Amniotic stem cell (primary cell): Measurements from ENCODE around the gene POLRMT.
"Not testable (repeated sequence)": the region's sequence is repeated elsewhere in the genome, so short reads cannot be mapped to it uniquely, and the experiment has no call there.

Experiments used
- DNase-seq: peaks from one replicate; lab custom pipeline; 2025; lab: John Stamatoyannopoulos, UW

Gene POLRMT

DNA sequence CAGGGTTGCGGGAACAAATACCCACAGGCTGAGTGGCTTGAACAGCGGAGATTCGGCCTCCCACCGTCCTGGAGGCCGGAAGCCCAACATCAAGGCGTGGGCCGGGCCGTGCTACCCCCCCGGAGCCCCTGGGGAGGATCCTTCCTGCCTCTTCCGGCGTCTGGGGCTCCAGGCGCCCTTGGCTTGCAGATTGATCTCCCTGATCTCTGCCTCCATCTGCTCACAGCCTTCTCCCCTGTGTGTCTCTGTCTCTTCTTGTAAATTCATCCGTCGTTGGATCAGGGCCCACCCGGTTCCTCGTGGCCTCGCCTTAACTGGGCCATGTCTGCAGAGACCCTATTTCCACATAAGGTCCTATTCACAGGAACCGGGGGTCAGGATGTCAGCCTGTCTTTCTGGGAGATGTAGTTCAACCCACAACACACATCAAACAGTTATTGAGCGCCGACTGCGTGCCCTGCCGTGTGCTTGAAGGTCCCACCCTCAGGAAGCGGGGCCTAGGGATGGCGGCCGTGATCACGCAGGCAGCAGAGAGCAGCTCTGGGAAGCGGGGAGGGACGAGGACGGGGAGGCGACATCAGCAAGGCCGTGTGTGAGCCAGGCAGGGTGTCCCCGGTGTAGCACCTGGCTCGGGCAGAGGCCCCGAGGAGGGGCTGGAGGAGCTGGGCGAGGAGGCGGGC, 22.4 kb downstream of the POLRMT start:
- no peak for DNase-seq

DNA sequence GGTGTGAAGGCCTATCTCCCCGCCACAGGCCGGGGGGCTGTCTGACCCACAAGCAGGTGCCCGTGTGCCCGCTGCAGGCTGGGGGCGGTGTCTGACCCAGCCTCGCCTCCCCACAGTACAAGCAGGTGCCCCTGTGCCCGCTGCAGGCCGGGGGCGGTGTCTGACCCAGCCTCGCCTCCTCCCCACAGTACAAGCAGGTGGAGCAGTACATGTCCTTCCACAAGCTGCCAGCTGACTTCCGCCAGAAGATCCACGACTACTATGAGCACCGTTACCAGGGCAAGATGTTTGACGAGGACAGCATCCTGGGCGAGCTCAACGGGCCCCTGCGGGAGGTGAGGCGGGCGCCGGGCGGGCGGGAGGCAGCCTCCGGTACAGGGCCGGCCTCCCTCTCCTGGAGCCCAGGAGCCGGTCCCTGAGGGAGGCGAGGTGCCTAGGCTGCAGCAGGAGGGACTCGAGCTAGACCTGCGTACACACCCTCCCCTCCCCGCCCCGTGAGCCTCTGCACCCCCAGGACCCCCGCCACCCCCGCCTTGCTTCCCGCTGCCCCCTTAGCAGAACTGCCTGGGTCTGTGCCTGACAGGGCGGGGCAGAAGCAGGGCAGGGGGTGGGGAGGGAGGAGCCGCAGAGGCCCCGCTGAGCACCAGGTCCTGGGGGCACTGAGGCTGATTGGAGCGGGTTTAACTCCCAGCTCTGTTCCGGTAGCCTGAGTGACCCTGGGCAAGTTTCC, 23.1 kb downstream of the POLRMT start:
- no peak for DNase-seq

DNA sequence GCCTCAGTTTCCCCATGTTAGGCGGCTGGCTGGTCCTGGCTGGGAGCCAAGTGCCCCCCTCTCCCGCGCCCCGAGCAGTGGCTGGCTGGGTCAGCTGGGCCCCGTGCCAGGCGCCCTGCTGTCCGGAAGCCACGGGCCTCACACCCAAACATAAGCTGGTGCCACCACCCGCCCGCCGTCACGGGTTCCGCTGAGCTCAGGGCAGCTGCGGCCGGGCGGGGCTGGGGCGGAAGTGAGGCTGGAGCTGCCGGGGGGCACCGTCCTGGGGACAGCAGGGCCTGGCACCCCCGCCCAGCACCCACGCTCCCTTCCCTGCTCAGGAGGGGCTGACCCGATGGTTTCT, 24.4 kb downstream of the POLRMT start:
- no peak for DNase-seq

DNA sequence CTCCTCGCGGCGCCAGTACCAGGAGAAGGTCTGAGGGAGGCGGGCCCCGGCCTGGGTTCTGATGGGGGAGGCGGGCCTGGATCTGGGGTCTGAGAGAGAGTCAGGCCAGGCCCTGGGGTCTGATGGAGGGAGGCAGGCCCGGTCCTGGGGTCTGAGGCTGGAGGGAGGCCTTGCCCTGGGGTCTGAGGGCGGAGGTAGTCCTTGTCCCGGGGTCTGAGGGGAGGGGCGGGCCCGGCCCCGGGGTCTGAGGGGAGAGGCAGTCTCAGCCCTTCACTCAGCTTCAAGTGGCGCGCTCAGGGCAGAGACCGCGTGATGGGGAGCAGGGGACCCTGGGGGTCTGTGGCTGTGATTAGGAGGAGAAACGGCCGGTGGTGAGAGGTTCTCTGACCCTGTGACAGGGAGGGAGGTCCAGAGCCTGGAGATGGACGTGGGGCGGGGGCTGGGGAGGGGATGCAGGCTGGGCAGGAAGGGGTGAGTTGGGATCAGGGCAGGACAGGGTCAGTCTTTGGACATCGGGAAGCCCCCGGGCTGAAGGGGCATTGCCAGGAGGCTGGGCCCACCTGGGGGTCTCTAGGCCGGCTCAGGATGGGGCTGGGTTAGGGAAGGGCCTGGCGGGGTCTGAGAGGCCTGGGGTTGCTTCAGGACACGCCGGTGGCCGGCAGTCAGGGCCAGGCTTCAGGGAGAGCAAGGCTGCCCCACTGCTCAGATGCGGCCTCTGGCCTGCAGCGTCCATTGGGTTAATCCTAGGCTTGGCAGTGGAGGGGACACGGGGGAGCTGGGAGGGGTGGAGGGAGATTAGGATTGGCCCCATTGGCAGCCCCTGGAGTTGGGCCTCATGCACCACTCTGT, 25.0 kb downstream of the POLRMT start:
- no peak for DNase-seq

DNA sequence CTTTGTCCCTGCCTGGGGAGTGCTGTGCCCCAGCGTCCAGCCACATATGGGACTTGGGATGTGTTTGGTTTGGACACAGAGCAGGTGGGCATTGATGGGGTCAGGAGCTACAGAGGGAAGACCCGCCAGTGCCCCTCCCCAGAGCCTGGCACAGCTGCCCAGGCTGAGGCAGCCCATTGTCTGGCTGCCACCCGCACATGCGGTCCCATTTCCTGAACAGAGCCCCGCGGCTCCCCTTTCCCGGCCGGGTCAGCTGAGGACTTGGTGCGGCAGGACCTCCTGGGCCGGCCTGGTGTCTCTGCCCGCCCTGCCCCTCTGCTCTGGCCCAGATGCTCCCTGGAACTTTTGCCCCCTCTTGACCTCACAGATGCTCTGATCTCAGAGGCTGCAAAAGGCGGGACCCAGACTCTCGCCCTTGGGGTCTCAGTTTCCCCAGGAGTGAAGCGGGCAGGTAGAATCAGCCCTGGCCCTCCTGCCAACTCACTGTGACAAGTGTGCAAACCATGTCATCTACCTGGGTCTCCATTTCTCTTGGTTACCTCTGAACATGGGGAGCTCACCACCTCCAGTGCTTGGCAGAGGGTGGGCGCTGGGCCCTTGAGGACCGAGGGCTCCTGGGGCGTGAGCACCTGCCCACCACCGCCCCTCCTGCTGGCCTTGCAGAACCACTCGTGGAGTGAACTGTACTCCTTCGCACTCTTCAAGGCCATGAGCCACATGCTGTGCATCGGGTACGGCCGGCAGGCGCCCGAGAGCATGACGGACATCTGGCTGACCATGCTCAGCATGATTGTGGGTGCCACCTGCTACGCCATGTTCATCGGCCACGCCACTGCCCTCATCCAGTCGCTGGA, 25.8 kb downstream of the POLRMT start:
- no peak for DNase-seq

DNA sequence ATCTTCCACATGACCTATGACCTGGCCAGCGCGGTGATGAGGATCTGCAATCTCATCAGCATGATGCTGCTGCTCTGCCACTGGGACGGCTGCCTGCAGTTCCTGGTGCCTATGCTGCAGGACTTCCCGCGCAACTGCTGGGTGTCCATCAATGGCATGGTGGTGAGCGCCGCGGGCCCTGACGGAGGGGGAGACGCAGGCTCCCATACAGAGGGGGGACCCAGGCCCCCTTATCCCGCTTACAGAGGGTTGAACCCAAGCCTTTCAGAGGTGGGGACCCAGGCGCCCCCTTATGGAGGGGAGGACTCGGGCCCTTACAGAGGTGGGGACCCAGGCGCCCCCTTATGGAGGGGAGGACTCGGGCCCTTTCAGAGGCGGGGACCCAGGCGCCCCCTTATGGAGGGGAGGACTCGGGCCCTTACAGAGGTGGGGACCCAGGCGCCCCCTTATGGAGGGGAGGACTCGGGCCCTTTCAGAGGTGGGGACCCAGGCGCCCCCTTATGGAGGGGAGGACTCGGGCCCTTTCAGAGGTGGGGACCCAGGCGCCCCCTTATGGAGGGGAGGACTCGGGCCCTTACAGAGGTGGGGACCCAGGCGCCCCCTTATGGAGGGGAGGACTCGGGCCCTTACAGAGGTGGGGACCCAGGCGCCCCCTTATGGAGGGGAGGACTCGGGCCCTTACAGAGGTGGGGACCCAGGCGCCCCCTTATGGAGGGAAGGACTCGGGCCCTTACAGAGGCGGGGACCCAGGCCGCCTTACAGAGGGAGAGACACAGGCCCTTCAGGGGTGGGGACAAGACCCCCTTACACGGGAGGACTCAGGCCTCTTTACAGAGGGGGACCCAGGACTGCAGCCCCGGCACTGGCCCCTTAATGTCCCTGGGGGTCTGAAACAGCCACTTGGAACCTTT, 28.0 kb downstream of the POLRMT start:
- DNase-seq: not testable (repeated sequence)

DNA sequence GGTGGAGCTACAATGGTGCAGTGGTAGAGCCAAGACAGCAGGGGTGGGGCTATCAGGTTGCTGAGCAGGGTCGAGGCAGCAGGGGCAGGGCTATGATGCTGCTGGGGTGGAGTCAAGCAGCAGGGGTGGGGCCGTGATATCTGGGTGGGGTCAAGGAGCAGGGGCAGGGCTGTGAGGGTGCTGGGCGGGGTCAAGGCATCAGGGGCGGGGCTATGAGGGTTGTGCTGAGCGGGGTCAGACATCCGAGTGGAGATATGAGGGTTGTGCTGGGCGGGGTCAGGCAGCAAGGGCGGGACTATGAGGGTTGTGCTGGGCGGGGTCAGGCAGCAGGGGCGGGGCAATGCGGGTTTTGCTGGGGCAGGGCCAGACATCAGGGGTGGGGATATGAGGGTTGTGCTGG, 29.0 kb downstream of the POLRMT start:
- no peak for DNase-seq

DNA sequence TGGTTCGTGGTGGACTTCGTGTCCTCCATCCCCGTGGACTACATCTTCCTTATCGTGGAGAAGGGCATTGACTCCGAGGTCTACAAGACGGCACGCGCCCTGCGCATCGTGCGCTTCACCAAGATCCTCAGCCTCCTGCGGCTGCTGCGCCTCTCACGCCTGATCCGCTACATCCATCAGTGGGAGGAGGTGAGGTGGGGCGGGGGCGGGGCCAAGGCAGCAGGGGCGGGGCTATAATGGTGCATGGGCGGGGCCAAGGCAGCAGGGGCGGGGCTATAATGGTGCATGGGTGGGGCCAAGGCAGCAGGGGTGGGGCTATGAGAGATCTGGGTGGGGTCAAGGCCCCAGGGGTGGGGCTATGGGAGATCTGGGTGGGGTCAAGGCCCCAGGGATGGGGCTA, 29.6 kb downstream of the POLRMT start:
- not testable (repeated sequence) for DNase-seq

DNA sequence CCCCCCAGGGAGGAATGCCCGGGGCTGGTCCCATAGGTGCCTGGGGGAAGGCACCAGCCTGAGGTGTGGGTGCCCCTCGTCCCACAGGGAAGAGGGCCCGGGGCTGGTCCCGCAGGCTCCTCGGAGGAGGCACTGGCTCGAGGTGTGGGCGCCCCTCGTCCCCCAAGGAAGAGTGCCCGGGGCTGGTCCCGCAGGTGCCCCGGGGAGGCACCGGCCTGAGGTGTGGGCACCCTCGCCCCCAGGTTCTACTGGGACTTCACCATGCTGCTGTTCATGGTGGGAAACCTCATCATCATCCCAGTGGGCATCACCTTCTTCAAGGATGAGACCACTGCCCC, 30.1 kb downstream of the POLRMT start:
- DNase-seq: not testable (repeated sequence)

DNA sequence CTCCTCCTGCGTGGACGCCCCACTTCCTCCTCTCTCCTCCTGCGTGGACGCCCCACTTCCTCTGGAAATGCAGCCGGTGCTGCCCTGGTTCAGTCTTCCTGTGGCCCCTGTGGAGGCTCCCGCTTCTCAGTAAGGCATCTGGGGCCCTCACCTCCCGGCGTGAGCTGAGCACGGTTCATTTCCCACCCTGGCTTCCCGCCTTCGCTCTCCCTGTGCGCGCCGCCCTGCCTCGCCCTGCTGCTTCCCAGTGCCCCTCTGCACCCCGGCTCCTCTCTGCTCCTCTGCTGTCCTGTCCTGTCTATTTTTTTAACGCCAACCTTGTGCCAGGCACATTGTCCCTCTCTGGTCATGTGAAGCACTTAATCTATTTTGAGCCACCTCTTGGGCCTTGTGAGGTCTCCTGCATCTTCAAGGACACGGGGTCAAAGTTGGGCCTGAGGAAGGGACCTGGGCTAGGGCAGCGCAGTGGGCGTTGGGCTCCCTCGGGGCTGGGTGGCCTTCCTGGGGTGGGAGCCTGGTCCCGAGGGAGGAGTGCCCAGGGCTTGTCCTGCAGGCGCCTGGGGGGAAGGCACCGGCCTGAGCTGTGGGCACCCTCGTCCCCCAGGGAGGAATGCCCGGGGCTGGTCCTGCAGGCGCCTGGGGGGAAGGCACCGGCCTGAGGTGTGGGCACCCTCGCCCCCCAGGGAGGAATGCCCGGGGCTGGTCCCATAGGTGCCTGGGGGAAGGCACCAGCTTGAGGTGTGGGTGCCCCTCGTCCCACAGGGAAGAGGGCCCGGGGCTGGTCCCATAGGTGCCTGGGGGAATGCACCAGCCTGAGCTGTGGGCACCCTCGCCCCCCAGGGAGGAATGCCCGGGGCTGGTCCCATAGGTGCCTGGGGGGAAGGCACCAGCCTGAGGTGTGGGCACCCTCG, 30.7 kb downstream of the POLRMT start:
- no peak for DNase-seq

DNA sequence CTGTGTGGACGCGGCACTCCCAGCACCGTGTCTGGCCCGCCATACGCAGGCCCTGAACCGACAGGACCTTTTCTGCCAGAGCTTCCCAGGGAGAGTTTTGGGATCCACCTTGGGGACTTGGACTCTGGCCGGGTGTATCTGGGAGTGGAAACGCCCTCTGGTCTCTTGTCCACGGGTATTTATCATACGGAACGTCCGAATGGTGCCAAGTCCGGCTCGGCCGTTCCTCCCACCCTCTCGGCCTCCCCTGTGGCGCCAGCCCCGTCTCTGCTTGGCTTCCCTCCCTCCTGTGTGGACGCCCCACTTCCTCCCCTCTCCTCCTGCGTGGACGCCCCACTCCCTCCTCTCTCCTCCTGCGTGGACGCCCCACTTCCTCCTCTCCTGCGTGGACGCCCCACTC, 31.5 kb downstream of the POLRMT start:
- no peak for DNase-seq

DNA sequence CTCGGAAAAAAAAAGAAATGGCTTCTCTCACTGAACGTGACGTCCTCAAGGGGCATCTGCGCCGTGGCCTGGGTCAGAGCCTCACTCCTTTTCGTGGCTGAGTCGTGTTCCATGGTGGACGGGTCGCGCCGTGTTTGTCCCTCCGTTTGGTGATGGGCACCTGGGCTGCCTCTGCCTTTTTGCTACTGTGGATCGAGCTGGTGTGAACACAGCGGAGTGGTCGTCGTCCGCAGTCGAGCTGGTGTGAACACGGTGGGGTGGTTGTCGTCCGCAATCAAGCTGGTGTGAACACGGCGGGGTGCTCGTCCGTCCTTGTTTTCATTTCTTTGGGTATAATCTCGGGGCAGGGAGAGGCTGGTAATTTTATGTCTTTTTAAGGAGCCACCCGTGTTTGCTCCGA, 32.0 kb downstream of the POLRMT start:
- no peak for DNase-seq

DNA sequence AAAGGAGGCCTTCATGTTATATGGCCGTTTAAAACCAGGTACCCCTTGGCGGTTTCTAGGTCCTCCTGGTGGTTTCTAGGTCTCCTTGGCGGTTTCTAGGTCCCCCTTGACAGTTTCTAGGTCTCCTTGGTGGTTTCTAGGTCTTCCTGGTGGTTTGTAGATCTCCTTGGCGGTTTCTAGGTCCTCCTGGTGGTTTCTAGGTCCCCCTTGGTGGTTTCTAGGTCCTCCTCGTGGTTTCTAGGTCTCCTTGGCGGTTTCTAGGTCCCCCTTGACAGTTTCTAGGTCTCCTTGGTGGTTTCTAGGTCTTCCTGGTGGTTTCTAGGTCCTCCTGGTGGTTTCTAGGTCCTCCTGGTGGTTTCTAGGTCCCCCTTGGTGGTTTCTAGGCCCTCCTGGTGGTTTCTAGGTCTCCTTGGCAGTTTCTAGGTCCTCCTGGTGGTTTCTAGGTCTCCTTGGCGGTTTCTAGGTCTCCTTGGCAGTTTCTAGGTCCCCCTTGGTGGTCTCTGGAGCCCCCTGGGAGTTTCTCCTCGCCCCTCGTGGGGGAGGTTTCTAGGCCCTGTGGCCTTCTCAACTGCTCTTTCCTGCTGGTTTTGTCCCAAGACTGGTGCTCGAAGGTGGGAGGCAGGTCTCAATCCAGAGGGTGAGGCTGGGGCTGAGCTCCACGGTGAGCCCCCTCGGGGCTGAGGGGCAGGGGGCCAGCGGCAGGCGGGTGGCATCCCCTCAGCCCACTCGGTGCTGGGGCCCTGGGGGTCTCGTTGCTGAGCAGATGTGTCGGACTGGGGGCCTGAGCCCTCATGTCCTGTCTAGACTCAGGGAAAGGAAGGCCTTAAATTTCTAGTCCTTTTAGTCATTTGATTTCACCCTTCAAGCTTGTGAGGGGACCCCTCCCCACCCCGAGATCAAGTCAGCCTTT, 35.7 kb downstream of the POLRMT start:
- DNase-seq: no peak

DNA sequence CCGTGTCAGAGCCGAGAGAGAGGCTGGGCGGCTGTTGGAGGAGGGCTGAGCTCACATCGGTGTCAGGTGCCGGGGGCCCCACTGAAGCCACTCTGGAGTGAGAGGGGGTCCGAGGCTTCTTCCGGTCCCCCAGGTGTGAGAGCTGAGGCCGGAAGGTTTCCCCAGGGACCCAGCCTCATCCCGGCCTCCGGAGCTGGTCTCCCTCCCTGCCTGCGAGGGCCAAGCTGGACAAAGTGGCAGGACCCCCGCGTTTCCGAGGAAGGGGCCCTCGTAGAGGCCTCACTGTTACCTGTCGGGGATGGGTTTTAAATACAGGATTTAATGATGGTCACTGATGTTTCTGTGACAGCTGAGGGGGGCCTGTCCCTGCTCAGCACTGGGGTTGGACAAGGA, 37.1 kb downstream of the POLRMT start:
- DNase-seq: no peak

DNA sequence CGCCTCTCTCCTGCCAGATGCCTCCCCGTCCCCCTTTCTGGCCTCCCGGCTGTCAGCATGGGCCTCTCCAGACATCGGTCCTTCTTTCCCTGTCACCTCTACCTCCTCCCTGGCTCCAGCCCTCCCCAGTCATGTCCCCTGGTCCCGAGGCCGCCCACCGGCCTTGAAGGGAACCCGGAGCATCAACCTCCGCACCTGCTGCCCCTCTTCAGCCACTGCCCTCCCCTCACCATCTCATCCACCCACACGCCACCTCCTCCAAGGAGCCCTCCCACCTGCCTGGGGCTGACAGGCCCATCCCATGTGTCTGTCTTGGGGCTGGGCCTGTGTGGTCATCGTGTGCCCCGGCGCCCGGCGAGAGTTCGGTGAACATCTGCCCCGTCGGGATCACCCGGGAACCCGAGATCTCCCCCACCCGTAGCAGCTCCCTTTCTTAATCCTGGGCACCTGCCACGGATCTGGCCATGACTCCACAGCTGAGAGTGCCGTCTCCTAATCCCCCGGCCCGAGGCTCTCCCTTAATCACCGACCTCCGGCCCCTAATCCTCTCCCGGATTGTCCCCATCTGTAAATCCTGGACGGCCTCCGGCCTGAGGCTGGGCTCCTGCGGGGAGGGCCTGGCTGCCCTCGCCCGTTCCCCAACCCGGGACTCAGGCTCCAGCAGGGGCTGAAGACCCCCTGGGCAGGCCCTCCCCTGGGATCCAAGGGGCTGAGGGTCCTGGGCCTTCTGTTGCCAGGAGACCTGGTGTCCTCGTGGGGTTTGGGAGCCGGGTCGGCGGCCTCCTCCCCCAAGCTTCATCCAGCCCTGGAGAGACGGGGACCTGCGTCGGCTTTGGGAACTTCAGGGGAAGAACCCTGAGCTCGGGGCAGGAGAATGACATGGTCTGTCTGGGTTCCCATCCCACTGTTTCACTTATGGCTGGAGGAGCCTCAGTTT, 37.7 kb downstream of the POLRMT start:
- no peak for DNase-seq

DNA sequence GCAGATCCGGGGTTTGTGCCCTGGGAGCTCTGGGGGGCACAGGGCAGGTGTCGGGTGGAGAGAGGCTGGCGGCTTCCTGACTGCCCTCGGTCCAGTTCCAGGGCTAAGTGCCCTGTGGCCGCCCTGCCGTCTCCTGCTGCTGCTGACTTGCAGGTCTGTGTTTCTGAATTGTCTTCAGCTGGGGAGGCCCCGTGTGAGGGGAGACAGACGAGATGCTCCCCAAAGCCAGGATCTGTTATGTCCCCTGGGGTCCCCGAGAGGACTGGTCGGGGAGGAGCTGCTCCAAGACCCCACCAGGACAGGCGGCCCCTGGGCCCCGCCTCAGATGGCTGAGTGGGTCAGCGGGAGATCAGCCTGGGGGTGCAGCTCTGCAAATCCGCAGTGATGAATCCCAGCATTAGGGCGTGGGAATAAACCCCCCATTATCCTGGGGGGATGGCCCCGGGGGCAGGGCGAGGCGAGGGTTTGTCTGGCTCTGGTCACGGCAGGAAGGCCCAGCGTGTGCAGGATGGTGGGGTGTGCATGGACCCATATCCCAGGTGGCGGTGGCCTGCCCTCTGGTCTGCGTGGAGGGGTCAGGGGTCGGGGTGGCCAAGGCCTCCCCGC, 39.0 kb downstream of the POLRMT start:
- no peak for DNase-seq

DNA sequence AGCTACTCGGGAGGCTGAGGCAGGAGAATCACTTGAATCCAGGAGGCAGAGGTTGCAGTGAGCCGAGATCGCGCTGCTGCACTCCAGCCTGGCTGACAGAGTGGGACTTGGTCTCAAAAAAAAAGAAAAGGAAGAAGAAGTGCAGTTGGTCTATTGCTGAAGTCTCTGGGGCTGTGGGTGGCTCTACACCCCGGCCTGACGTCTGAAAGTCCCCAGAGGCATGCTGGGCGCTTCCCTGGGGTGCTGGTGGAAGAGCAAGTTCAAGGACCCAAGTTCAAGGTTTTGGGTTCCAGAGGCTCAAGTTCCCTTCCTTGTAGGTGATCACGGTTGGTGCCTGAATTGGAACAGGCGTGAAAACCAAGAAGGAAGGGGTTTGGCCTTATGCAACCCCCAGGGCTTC, 39.8 kb downstream of the POLRMT start:
- DNase-seq: no peak
